ENCODE measurements around the gene MYO15B. TPM values are rescaled to one million over a fixed set of nuclear protein-coding genes. Genes with fewer than 3 reads are reported as not detected.

The MYO15B gene
- total and polyA plus RNA-seq, 2 of the 4 experiments (the other 2 are of a cell fraction) = 0.18 to 0.65 TPM

DNA sequence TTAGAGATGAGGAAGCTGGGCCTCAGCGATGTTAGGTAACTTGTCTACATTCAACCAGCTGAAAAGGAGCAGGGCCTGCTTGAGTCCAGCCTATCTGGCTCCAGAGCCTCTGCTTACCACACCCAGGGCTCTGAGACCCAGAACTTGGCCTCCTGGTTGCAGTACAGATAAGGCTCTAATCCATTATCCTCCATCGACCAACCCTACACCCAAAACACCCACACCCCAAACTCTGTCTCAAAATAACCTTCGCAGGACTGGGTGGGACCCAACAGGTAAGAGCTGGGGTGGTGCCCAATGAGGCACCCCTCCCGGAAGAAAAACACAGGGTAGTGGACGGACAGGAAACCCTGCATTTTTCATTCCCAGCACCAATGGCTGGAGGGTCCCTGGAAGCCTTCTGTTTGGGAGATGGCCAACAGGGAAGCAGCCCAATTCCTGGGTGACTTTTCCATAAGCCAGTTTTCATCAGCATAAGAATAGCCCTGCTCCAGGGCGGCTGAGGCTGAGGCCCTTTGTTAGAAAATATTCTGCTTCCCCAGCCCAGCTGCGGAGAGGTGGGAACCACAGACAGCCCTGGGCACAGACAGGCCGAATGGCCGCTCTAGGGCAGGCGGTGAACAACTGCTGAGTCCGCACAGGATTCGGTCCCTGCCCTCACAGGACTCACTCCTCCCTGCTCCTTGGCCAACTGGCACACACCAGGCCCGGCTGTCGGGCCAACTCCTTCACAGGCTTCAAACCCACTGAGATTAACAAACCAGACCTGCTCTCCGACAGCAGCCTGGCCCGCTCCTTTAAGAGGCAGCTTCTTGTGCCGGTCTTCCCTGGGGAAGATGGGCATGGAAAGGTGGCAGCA lies 55.4 kb downstream of the MYO15B start (continued):
- no peak for TF ChIP-seq RAD21 (IDR thresholded peaks at IDR 0.05; ENCODE audit: low read length)

DNA sequence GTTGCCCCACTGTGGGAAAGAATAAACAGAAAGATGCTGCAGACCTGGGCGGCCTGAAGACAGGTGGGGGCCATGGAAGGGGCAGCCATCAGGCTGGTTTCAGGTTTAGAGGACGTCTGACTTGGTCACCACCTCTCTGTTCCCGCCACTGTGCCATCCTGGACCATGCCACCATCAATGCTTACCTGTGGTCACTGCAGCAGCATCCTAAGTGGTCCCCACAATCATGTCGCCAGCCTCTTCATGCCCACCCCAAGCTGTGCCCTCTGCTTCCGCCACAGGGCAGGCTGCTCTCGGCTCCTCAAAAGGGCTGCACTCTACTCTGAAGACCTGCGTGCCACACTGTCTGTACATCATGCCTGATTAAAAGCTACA lies 56.0 kb downstream of the MYO15B start:
- ChIA-PET POLR2A (ENCODE audit: unreplicated experiment) (no interaction called here), CTCF (interaction anchor here (5.1 kb wide), 1 partner anchor 10 kb away, joined by 30 read pairs; the partner anchor contains the start of gene SMIM5)
- no peaks in the 10 kb centered on the region; a peak in 1 of 4 replicates for H3K79me1 ChIP-seq (ENCODE audit: low read depth in 1 of 2, low read length in 2 of 2)
- no peak overlapping the region for H3K4me2 ChIP-seq (ENCODE audit: low read depth, low read length)
- no peak overlapping the region for H3K18ac ChIP-seq (ENCODE audit: low read depth, low read length)
- H3K23ac ChIP-seq (ENCODE audit: low read depth, low read length) = no peak overlapping the region
- no peaks in the 10 kb centered on the region for H3K4me1 ChIP-seq (ENCODE audit: control insufficient read depth, insufficient read depth, low read length)
- H2AK9ac ChIP-seq (replicated peaks; ENCODE audit: low read depth, low read length, poor library complexity) = peak overlapping the region; percentile 42
- no peak overlapping the region for H3K56ac ChIP-seq (ENCODE audit: extremely low read depth, insufficient read depth, low read length)
- BruUV-seq (replicated peaks) = no TSS peak
- WGBS, 2 experiments (ENCODE audit: extremely low coverage in 2 of 2, insufficient read length in 1 of 2) = 93% methylated on average over 3 of the region's 7 CpGs; no CpG with 5 or more reads in 1 of the 2 experiments
- no peak overlapping the region for H3K9ac ChIP-seq (ENCODE audit: low read depth, low read length)
- no peak overlapping the region for H4K8ac ChIP-seq (ENCODE audit: low read depth in 2 of 2, low read length in 2 of 2)
- H4K91ac ChIP-seq (ENCODE audit: insufficient read depth, low read depth, low read length) = no peak overlapping the region
- no peak overlapping the region for H3K14ac ChIP-seq (replicated peaks; ENCODE audit: low read depth, low read length)
- no peaks in the 10 kb centered on the region for H3K27me3 ChIP-seq (ENCODE audit: control insufficient read depth, insufficient read depth, low read length)
- H2BK15ac ChIP-seq (ENCODE audit: low read depth, low read length) = no peak overlapping the region
- no peak overlapping the region for H2BK120ac ChIP-seq (ENCODE audit: low read depth, low read length)
- TF ChIP-seq, protein P1, sequence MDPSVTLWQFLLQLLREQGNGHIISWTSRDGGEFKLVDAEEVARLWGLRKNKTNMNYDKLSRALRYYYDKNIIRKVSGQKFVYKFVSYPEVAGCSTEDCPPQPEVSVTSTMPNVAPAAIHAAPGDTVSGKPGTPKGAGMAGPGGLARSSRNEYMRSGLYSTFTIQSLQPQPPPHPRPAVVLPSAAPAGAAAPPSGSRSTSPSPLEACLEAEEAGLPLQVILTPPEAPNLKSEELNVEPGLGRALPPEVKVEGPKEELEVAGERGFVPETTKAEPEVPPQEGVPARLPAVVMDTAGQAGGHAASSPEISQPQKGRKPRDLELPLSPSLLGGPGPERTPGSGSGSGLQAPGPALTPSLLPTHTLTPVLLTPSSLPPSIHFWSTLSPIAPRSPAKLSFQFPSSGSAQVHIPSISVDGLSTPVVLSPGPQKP (IDR thresholded peaks at IDR 0.05; ENCODE audit: borderline replicate concordance, low read depth, low read length) = no peak
- no peak for TF ChIP-seq FOS (IDR thresholded peaks at IDR 0.05; ENCODE audit: low read depth, low read length)
- TF ChIP-seq, protein P2, sequence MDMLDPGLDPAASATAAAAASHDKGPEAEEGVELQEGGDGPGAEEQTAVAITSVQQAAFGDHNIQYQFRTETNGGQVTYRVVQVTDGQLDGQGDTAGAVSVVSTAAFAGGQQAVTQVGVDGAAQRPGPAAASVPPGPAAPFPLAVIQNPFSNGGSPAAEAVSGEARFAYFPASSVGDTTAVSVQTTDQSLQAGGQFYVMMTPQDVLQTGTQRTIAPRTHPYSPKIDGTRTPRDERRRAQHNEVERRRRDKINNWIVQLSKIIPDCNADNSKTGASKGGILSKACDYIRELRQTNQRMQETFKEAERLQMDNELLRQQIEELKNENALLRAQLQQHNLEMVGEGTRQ (IDR thresholded peaks at IDR 0.05; ENCODE audit: low read depth, low read length) = no peak
- TF ChIP-seq RFX5 (IDR thresholded peaks at IDR 0.05; ENCODE audit: low read depth, low read length) = no peak
- no peak for TF ChIP-seq POLR2A (IDR thresholded peaks at IDR 0.05; ENCODE audit: low read depth, low read length)
- no peak for TF ChIP-seq MAFK (IDR thresholded peaks at IDR 0.05; ENCODE audit: low read depth, low read length)
- no peak for TF ChIP-seq BHLHE40 (IDR thresholded peaks at IDR 0.05; ENCODE audit: low read depth, low read length)
- H2AFZ ChIP-seq (replicated peaks; ENCODE audit: low read length, poor library complexity) = no peak overlapping the region
- no peak overlapping the region for H4K5ac ChIP-seq (ENCODE audit: low read depth, low read length)
- H3K27ac ChIP-seq (ENCODE audit: insufficient read depth, low read length) = no peak overlapping the region
- H4K20me1 ChIP-seq (ENCODE audit: insufficient read depth, low read length) = no peaks in the 10 kb centered on the region; the same call in 1 of the 2 replicates
- no peak overlapping the region for H2BK5ac ChIP-seq (ENCODE audit: low read depth, low read length, poor library complexity, severe bottlenecking)
- H3K4me3 ChIP-seq (ENCODE audit: insufficient read depth, low read depth, low read length) = no peak overlapping the region
- intact Hi-C loops (cut with micrococcal nuclease) = no loop called here
- dilution Hi-C loops (cut with HindIII; ENCODE audit: low sequenced_read_pairs, unreplicated experiment) = no loop called here
- no peak overlapping the region for H3K4ac ChIP-seq (ENCODE audit: low read depth, low read length)
- no peak for DNase-seq
- no peak overlapping the region for H2AK5ac ChIP-seq (ENCODE audit: low read depth, low read length)
- in situ Hi-C loops (cut with MboI; ENCODE audit: low sequenced_read_pairs) = no loop called here
- no peak overlapping the region for H2BK20ac ChIP-seq (ENCODE audit: low read depth, low read length)
- peaks cover 15% of the 10 kb centered on the region for H3K36me3 ChIP-seq (ENCODE audit: control insufficient read depth, insufficient read depth, low read length)
- ATAC-seq (ENCODE audit: low read depth) = no peak
- no peaks in the 10 kb centered on the region for H3K9me1 ChIP-seq (ENCODE audit: insufficient read depth, low read length)
- no peaks in the 10 kb centered on the region for H3K9me3 ChIP-seq (ENCODE audit: control insufficient read depth, insufficient read depth, low read length)

Measured in IMR-90 (cell line).